Thyroid gland (tissue), 4 donors: ENCODE results near the gene SMCHD1. TPM values are rescaled to one million over a fixed set of nuclear protein-coding genes. Genes with fewer than 3 reads are reported as not detected.

ENCODE experiments used
- DNase-seq, 2 donors: peaks; one replicate each; pipeline ENCODE4 v3.0.0-alpha.2; 2019
- H3K27ac ChIP-seq, 3 donors: fragments of 200-600 bp; sonication (generic); 1 replicate in 2 of 3; 2 replicates in 1 of 3; pipeline ENCODE4 v1.5.1; 2016 to 2019; ENCODE audit warnings: mild to moderate bottlenecking in 1 of 3, moderate library complexity in 1 of 3
- H3K27me3 ChIP-seq: fragments of 200-600 bp; sonication (generic); one replicate; pipeline ENCODE4 v1.5.1; 2019
- H3K36me3 ChIP-seq, 2 donors: fragments of 200-600 bp; sonication (generic); one replicate each; pipeline ENCODE4 v1.5.1; 2016 to 2019
- H3K4me1 ChIP-seq, 2 donors: fragments of 200-600 bp; sonication (generic); one replicate each; pipeline ENCODE4 v1.5.1; 2017 to 2019
- H3K4me3 ChIP-seq, 3 donors: fragments of 200-600 bp; sonication (generic); replicated peaks in 1 of 3; 1 replicate in 2 of 3; 2 replicates in 1 of 3; pipeline ENCODE4 v1.5.1; 2016; ENCODE audit warnings: mild to moderate bottlenecking in 1 of 3
- H3K9me3 ChIP-seq: fragments of 200-600 bp; sonication (generic); one replicate; pipeline ENCODE4 v1.5.1; 2017
- CTCF ChIP-seq, 6 experiments: fragments of 200-600 bp in 3 of 6; fragments of 450-650 bp in 3 of 6; sonication (generic) in 3 of 6; IDR thresholded peaks; one replicate each; pipeline ENCODE4 v1.5.1; 2016 to 2019; ENCODE audit warnings: antibody characterized with exemption in 6 of 6, mild to moderate bottlenecking in 2 of 6, inconsistent platforms in 1 of 6, moderate library complexity in 1 of 6
- POLR2A ChIP-seq, 2 donors: fragments of 450-650 bp; IDR thresholded peaks; one replicate each; pipeline ENCODE4 v1.6.1; 2017; ENCODE audit warnings: antibody characterized with exemption in 2 of 2, mild to moderate bottlenecking in 2 of 2, moderate library complexity in 1 of 2
- WGBS, 2 donors: methylation state at CpG; one replicate each; pipeline ENCODE4 v1.1.5; 2017; 5-methylcytosine and 5-hydroxymethylcytosine counted together
- intact Hi-C: fragments of 100-400 bp; cut with DNase I; formaldehyde crosslinking; loops from one replicate; pipeline ENCODE4 v1.15.1; 2023
- total RNA-seq, 4 donors: library from RNA; depleted of rRNA; stranded (reverse); fragments of >200 nt; gene quantifications; one replicate each; pipeline ENCODE4 v1.2.3, GENCODE V29; 2016

SMCHD1 gene
- total RNA-seq, 4 donors from 2014 or later = 70.7 to 125 (median 76.8) TPM

- Histone ChIP-seq H3K9me3 (no peaks in the 10 kb centered on the region), H3K4me3 (no peak overlapping the region), H3K36me3 (no peaks in the 10 kb centered on the region), H3K4me1 (no peaks in the 10 kb centered on the region), H3K27ac (no peak overlapping the region), H3K27me3 (no peaks in the 10 kb centered on the region)
- 79 to 97% methylated on average over 4 of the region's 4 CpGs for WGBS, 2 donors
- no peak for DNase-seq
- intact Hi-C loops = no loop called here
- TF ChIP-seq POLR2A (IDR thresholded peaks at IDR 0.05) = no peak
- no peak for TF ChIP-seq CTCF (IDR thresholded peaks at IDR 0.05)
Observed at GRCh38 chr18:2617401-2617998, 38.0 kb upstream of the SMCHD1 start.

GRCh38 chr18:2618009-2618408 is 37.5 kb upstream of the SMCHD1 start:
- H3K27ac ChIP-seq = no peak overlapping the region
- WGBS, 2 donors = 96 to 97% methylated on average over 4 of the region's 4 CpGs
- no peaks in the 10 kb centered on the region for H3K27me3 ChIP-seq
- no peaks in the 10 kb centered on the region for H3K36me3 ChIP-seq
- DNase-seq = no peak
- no peak for TF ChIP-seq CTCF (IDR thresholded peaks at IDR 0.05)
- TF ChIP-seq POLR2A (IDR thresholded peaks at IDR 0.05) = no peak
- no peaks in the 10 kb centered on the region for H3K9me3 ChIP-seq
- no peak overlapping the region for H3K4me3 ChIP-seq
- H3K4me1 ChIP-seq = no peaks in the 10 kb centered on the region
- intact Hi-C loops = no loop called here

- DNase-seq = no peak
Observed at GRCh38 chr18:2625217-2625616, 30.3 kb upstream of the SMCHD1 start.

GRCh38 chr18:2627821-2628276 is 27.7 kb upstream of the SMCHD1 start:
- H3K27me3 ChIP-seq = no peaks in the 10 kb centered on the region
- H3K27ac ChIP-seq = no peak overlapping the region
- H3K4me1 ChIP-seq = no peaks in the 10 kb centered on the region
- 95 to 100% methylated on average over 1 of the region's 1 CpG for WGBS, 2 donors
- DNase-seq = no peak
- H3K36me3 ChIP-seq = no peaks in the 10 kb centered on the region
- H3K9me3 ChIP-seq = no peaks in the 10 kb centered on the region
- H3K4me3 ChIP-seq = no peak overlapping the region
- intact Hi-C loops = no loop called here
- TF ChIP-seq POLR2A (IDR thresholded peaks at IDR 0.05) (no peak), CTCF (IDR thresholded peaks at IDR 0.05) (no peak)

More at GRCh38 chr18:2625217-2625616, 30.3 kb upstream of the SMCHD1 start:
- Histone ChIP-seq H3K4me3 (no peak overlapping the region), H3K4me1 (no peaks in the 10 kb centered on the region), H3K9me3 (no peaks in the 10 kb centered on the region), H3K27ac (no peak overlapping the region), H3K27me3 (no peaks in the 10 kb centered on the region), H3K36me3 (no peaks in the 10 kb centered on the region)
- intact Hi-C loops = no loop called here
- WGBS, 2 donors = 79 to 93% methylated on average over 3 to 5 of the region's 5 CpGs
- TF ChIP-seq CTCF (IDR thresholded peaks at IDR 0.05) (no peak), POLR2A (IDR thresholded peaks at IDR 0.05) (no peak)

GRCh38 chr18:2629003-2629402 is 26.5 kb upstream of the SMCHD1 start:
- Histone ChIP-seq H3K27me3 (no peaks in the 10 kb centered on the region), H3K4me1 (no peaks in the 10 kb centered on the region), H3K36me3 (no peaks in the 10 kb centered on the region), H3K9me3 (no peaks in the 10 kb centered on the region), H3K27ac (no peak overlapping the region), H3K4me3 (no peak overlapping the region)
- 61 to 76% methylated on average over 2 of the region's 2 CpGs for WGBS, 2 donors
- DNase-seq = no peak
- intact Hi-C loops = no loop called here
- TF ChIP-seq POLR2A (IDR thresholded peaks at IDR 0.05) (no peak), CTCF (IDR thresholded peaks at IDR 0.05) (no peak)
